Heart left ventricle (tissue), 16 donors: Measurements from ENCODE around the gene NTHL1. TPM values are rescaled to one million over a fixed set of nuclear protein-coding genes. Genes with fewer than 3 reads are reported as not detected.

Source experiments
- ATAC-seq, 4 donors: fragments of 200-7000 bp; cut with Tn5 transposase; one replicate each; pipeline ENCODE4 v1.9.1; 2020 to 2022; ENCODE audit warnings: moderate library complexity in 4 of 4, mild to moderate bottlenecking in 3 of 4, moderate number of reproducible peaks in 1 of 4
- DNase-seq, 5 donors: peaks; one replicate each; pipeline ENCODE4 v3.0.0-alpha.2; 2020
- H3K27ac ChIP-seq, 12 donors: fragments of 200-600 bp; sonication (generic) in 4 of 12; one replicate each; pipeline versions ENCODE4 v1.5.0 to v1.8.0; 2016 to 2022; ENCODE audit warnings: mild to moderate bottlenecking in 2 of 12
- H3K27me3 ChIP-seq, 9 donors: fragments of 200-600 bp; sonication (generic) in 2 of 9; one replicate each; pipeline versions ENCODE4 v1.5.1 to v1.8.0; 2016 to 2022; ENCODE audit warnings: mild to moderate bottlenecking in 3 of 9
- H3K36me3 ChIP-seq, 9 donors: fragments of 200-600 bp; sonication (generic) in 2 of 9; one replicate each; pipeline versions ENCODE4 v1.5.0 to v1.8.0; 2018 to 2022; ENCODE audit warnings: mild to moderate bottlenecking in 2 of 9
- H3K4me1 ChIP-seq, 12 donors: fragments of 200-600 bp; sonication (generic) in 4 of 12; one replicate each; pipeline versions ENCODE4 v1.5.0 to v1.8.0; 2016 to 2022; ENCODE audit warnings: mild to moderate bottlenecking in 3 of 12
- H3K4me3 ChIP-seq, 12 donors: fragments of 200-600 bp; sonication (generic) in 4 of 12; one replicate each; pipeline versions ENCODE4 v1.5.0 to v1.8.0; 2017 to 2022; ENCODE audit warnings: mild to moderate bottlenecking in 9 of 12, moderate library complexity in 4 of 12
- H3K9me3 ChIP-seq, 12 donors: fragments of 200-600 bp; sonication (generic) in 4 of 12; one replicate each; pipeline versions ENCODE4 v1.5.0 to v1.8.0; 2016 to 2022; ENCODE audit warnings: mild to moderate bottlenecking in 1 of 12
- CTCF ChIP-seq, 12 donors: fragments of 200-600 bp; sonication (generic) in 4 of 12; IDR thresholded peaks; one replicate each; pipeline versions ENCODE4 v1.5.0 to v1.8.0; 2018 to 2022; ENCODE audit warnings: antibody characterized with exemption in 12 of 12, mild to moderate bottlenecking in 5 of 12
- POLR2A ChIP-seq, 2 donors: fragments of 450-650 bp; IDR thresholded peaks; one replicate each; pipeline ENCODE4 v1.6.1; 2017; ENCODE audit warnings: antibody characterized with exemption in 2 of 2, mild to moderate bottlenecking in 2 of 2, moderate library complexity in 2 of 2
- WGBS, 4 donors: extraction: QIAGEN DNeasy Blood & Tissue Kit in 2 of 4; methylation state at CpG; one replicate each; pipeline versions ENCODE4 v1.1.5 to v1.1.7; 2013 to 2018; 5-methylcytosine and 5-hydroxymethylcytosine counted together
- intact Hi-C, 10 donors: fragments of 100-400 bp; cut with DNase I; formaldehyde crosslinking; loops; one replicate each; pipeline versions ENCODE4 v1.11.1 to v1.14.2; 2022
- polyA plus RNA-seq, 2 donors: library from polyadenylated mRNA; stranded (reverse); fragments of 200-250 nt; gene quantifications; one replicate each; pipeline ENCODE4 v1.2.3, GENCODE V29; 2013
- total RNA-seq, 9 donors: library from RNA; depleted of rRNA in 2 of 9; stranded (reverse); fragments of >200 nt in 2 of 9; fragmentation: NEBNext Ultra II Directional in 3 of 9; extraction: Animal tissue kit (Norgen Biotek cat#: 25700) in 3 of 9; gene quantifications; one replicate each; pipeline versions ENCODE4 v1.1.0 to v1.2.4, GENCODE V29; 2016 to 2023
- donor health status: ischemic (EF 13 %, LVEDD 7.1; RV severe dilation, severe dysfunction).
- donor health status: healthy with polysubstance abuse.
- donor health status: DM: no; HTN: yes; CAD: no.
- donor health status: DM: no; HTN: no; CAD: no.
- donor health status: ischemic (EF 25% LVEDD 6.9; RV normal size, moderate dysfunction).
- donor health status: ischemic (EF 25% LVEDD 5.7; RV mildly dilated, moderate dysfunction).
- donor health status: healthy.
- donor health status: DM: yes; HTN: yes; CAD: no.
- donor health status: ischemic (EF 35%, LVEDD 5.7; RV mildly dilated, moderate dysfunction).
- donor health status: nonischemic (EF 11% LVEDD 7.7; RV severe dilation, severe dysfunction).
- donor health status: DM: yes; HTN: yes; CAD: no.
- donor health status: PGD.
- donor health status: ischemic (EF 29% LVEDD 5.4; RV normal size, mild dysfunction).
- donor health status: nonischemic (EF 23%, LVEDD 6.1; RV moderate dilation, normal function).

NTHL1 gene
- total and polyA plus RNA-seq, 11 donors, result 9.0 to 32.3 (median 12.2) TPM

GRCh38 chr16:1991588-1991947 lies 56.1 kb downstream of the NTHL1 start:
- intact Hi-C loops, result loop anchor here in 1 of 10 donors (10.0 kb wide), 1 partner anchor 127 kb away; no protein-coding TSS in a partner anchor
- 11 to 19% (median 14%) methylated on average over 21 to 22 of the region's 22 CpGs for WGBS, 4 donors
- H3K27me3 ChIP-seq, result peaks cover 11 to 39% (median 30%) of the 10 kb centered on the region in 9 donors

DNA sequence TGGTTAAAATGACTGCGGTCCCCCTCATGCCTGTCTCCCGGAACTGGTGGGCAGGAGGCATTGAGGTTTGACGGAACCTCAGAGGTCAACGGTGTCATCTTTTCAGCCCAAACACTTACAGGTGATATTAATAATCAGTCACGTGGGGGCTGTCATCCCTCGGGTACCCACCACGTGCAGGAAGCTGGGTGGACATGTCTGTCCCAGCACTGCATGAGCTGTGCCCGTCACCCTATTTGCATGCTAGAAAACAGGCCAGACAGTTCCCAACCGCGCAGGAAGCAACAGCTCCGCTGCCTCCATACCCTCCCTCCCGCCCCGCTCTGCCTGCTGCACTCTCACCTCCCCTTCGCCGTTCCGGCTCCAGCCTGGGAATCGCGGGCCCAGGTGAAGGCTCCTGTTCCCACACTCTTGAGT lies 56.5 kb downstream of the NTHL1 start:
- ATAC-seq (no peak), DNase-seq (no peak)
- intact Hi-C loops, result loop anchor here in 1 of 10 donors (10.0 kb wide), 1 partner anchor 126 kb away; no protein-coding TSS in a partner anchor
- H3K9me3 ChIP-seq, result no peaks in the 10 kb centered on the region
- peaks cover 11 to 39% (median 30%) of the 10 kb centered on the region in 9 donors for H3K27me3 ChIP-seq
- WGBS, 4 donors, result 11 to 13% (median 12%) methylated on average over 12 to 18 of the region's 18 CpGs
- peak overlapping the region in 4 of 12 donors; percentile 39 to 59 (median 50) for H3K4me3 ChIP-seq
- peaks cover 5 to 36% (median 18%) of the 10 kb centered on the region in 12 donors for H3K4me1 ChIP-seq
- no peak for TF ChIP-seq CTCF (IDR thresholded peaks at IDR 0.05)
- no peak for TF ChIP-seq POLR2A (IDR thresholded peaks at IDR 0.05)
- peaks cover 0 to 12% (median 5%) of the 10 kb centered on the region in 9 donors for H3K36me3 ChIP-seq
- H3K27ac ChIP-seq, result no peak overlapping the region

More at GRCh38 chr16:1991588-1991947, 56.1 kb downstream of the NTHL1 start:
- H3K4me1 ChIP-seq, result peaks cover 5 to 36% (median 18%) of the 10 kb centered on the region in 12 donors
- peak overlapping the region in 4 of 12 donors; percentile 14 to 76 (median 38) for H3K27ac ChIP-seq
- DNase-seq (no peak), ATAC-seq (peak in 1 of 4 donors; percentile 4)
- no peaks in the 10 kb centered on the region for H3K9me3 ChIP-seq
- no peak for TF ChIP-seq POLR2A (IDR thresholded peaks at IDR 0.05)
- TF ChIP-seq CTCF (IDR thresholded peaks at IDR 0.05), result no peak
- H3K36me3 ChIP-seq, result peaks cover 0 to 8% (median 1%) of the 10 kb centered on the region in 9 donors
- H3K4me3 ChIP-seq, result peak overlapping the region in 11 of 12 donors; percentile 6 to 60 (median 47)

DNA sequence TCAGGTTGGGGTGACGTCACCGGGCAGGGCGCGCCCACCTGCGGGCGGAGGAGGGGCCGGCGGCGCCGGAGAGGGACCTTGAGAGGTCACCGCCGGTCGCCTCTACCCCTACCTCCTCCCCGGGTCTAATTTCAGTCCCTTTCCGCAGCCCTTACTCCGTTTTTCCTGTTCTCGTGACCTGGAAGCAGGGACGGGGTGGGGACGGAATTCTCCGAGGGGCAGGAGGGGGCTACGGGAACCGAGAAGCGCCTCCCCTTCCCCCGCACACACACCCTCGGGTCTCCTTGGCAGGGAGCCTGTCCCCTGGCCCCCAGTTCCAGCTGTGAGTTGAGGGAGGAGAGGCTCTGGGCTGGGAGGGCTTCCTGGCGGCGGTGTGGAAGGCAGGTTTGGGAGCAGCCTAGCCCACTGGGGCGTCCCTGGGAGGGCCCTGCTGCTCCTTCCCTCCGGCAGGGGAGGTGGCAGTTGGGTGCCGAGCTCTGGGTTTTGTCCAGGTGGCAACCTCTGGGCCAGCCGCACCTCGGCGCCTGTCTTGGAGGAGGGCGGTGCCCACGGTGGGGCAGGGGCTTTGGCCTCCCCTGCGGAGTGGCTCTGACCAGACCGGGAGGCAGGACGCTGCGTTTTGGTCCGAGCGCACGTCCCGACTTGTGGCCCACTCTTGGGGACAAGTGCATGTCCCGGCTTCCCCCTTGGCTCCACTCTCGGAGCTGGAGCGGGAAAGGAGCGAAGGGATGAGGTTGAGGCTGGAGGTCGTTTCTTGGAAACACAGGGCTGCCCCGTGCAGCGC lies 57.1 kb downstream of the NTHL1 start:
- intact Hi-C loops, result loop anchor here in 1 of 10 donors (10.0 kb wide), 1 partner anchor 126 kb away; no protein-coding TSS in a partner anchor
- Histone ChIP-seq H3K36me3 (peaks cover 0 to 18% (median 11%) of the 10 kb centered on the region in 9 donors), H3K9me3 (no peaks in the 10 kb centered on the region), H3K4me3 (peak overlapping the region in 7 of 12 donors; percentile 13 to 59 (median 30)), H3K27ac (no peak overlapping the region), H3K27me3 (peaks cover 11 to 39% (median 30%) of the 10 kb centered on the region in 9 donors), H3K4me1 (peaks cover 5 to 36% (median 18%) of the 10 kb centered on the region in 12 donors)
- TF ChIP-seq POLR2A (IDR thresholded peaks at IDR 0.05) (no peak), CTCF (IDR thresholded peaks at IDR 0.05) (no peak)
- DNase-seq, result no peak
- 4 to 6% (median 5%) methylated on average over 42 to 50 of the region's 50 CpGs for WGBS, 4 donors
- ATAC-seq, result no peak

- no peak for ATAC-seq
- H3K27me3 ChIP-seq, result peaks cover 11 to 39% (median 30%) of the 10 kb centered on the region in 9 donors
- peaks cover 6 to 41% (median 22%) of the 10 kb centered on the region in 12 donors for H3K4me1 ChIP-seq
- no peaks in the 10 kb centered on the region for H3K9me3 ChIP-seq
- H3K27ac ChIP-seq, result no peak overlapping the region
- intact Hi-C loops, result loop anchor here in 1 of 10 donors (10.0 kb wide), 1 partner anchor 125 kb away; no protein-coding TSS in a partner anchor
- DNase-seq, result no peak
- WGBS, 4 donors, result 0 to 2% (median 1%) methylated on average over 3 to 25 of the region's 25 CpGs
- TF ChIP-seq CTCF (IDR thresholded peaks at IDR 0.05) (no peak), POLR2A (IDR thresholded peaks at IDR 0.05) (no peak)
- peak overlapping the region in 5 of 12 donors; percentile 28 to 59 (median 30) for H3K4me3 ChIP-seq
- H3K36me3 ChIP-seq, result peaks cover 0 to 20% (median 13%) of the 10 kb centered on the region in 9 donors
Measured at GRCh38 chr16:1990101-1990350, 57.6 kb downstream of the NTHL1 start.
